Measurements from ENCODE around the gene PTPRN2.

DNA sequence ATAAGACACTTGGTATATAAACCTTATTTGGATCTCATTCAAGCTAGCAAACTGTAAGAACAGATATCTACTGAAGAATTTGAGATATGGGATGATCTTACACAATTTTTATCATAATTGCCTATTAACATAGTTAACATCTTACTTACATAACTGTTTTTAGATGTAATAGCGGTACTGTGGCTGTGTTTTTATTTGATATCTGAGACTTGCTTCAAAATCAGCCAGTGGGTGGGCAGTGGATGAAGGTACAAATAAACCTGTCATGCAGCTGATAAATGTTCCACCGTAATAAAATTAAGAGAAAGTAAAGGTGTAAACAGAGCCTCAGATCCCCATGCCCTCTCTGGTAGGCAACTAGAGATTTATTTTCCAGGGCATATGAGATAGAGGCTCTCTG lies 28.4 kb upstream of the PTPRN2 start:
- no peak for TF ChIP-seq POLR2AphosphoS5 (IDR thresholded peaks at IDR 0.05)
- no peak for TF ChIP-seq POLR2A (IDR thresholded peaks at IDR 0.05)
- TF ChIP-seq CTCF (IDR thresholded peaks at IDR 0.05) = no peak
